Measurements from ENCODE around the gene TLX3.

Gene TLX3

DNA sequence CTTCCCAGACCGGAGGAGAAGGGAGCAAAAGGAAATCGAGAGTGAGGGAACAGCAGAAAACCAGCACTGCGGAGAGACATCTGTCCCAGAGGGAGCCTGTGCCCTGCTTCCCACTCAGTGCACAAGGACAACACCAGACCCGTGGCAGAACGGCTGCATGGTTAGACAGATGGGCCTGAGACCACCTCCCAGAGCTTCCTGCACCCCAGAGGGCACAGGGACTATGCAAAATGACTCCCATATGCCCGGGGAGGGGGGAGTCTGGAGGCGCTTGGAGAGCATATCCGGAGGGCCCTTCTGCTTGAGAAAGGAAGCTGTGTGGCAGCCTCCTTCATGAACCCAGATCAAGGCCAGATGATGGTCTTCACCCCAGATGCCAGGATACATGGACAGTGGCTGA lies 26.6 kb downstream of the TLX3 start:
- DNase-seq (ENCODE audit: extremely low read depth, low read depth): no peak
- TF ChIP-seq, protein P1, sequence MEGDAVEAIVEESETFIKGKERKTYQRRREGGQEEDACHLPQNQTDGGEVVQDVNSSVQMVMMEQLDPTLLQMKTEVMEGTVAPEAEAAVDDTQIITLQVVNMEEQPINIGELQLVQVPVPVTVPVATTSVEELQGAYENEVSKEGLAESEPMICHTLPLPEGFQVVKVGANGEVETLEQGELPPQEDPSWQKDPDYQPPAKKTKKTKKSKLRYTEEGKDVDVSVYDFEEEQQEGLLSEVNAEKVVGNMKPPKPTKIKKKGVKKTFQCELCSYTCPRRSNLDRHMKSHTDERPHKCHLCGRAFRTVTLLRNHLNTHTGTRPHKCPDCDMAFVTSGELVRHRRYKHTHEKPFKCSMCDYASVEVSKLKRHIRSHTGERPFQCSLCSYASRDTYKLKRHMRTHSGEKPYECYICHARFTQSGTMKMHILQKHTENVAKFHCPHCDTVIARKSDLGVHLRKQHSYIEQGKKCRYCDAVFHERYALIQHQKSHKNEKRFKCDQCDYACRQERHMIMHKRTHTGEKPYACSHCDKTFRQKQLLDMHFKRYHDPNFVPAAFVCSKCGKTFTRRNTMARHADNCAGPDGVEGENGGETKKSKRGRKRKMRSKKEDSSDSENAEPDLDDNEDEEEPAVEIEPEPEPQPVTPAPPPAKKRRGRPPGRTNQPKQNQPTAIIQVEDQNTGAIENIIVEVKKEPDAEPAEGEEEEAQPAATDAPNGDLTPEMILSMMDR (IDR thresholded peaks at IDR 0.05; ENCODE audit: low read depth, low read length): no peak

DNA sequence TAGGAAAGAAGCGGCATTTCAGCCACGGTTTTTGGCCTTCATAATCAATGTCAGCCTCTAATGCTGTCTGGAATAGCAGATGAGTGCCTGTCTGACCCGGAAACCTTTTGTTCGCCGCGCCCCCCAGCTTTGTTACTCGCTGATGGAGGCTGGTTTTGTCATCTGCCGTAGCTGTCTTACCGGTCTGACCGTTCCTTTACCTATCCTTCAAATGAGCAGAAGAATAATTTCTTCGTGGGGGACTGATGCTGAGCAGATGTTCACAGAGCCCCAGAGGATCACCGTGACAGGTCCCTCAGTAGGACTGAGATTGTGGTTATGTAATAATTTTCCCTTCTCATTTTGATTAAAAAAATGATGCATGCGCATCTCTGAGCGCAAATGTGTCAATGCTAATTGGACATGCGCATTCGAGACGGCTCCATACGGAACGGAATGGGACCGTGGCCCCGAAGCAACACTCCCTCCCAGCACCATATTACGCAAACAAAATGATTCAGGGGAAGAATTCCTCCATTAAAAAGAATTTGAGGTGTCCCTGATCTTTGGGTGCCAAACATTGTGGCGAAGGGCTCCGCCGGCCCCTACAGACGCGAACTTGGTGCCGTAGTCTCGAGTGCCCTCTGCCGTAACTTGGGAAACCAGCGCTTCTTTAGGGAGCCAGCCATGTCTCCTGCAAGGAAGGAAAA lies 27.6 kb downstream of the TLX3 start:
- TF ChIP-seq, protein P1 (IDR thresholded peaks at IDR 0.05; ENCODE audit: low read depth, low read length): peak; percentile 85
- peak; percentile 15 for DNase-seq (ENCODE audit: extremely low read depth, low read depth)

DNA sequence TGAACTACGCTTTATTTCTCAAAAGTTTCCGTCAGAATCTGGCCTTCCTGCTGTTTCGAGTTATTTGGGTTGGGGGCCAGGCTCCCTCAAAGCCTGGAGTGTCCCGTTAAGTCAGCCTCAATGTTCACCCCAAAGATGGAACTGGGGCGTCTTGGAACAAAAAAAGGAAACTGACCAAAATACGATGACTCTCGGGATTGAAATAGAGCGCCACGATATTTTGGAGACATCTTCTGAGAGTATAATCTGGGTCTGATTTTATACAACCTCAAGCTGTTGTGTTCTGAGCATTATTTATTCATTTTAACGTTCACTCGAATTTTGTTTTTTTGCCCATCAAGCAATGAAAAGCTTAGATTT lies 28.1 kb downstream of the TLX3 start:
- no peak for DNase-seq (ENCODE audit: extremely low read depth, low read depth)
- TF ChIP-seq, protein P1 (IDR thresholded peaks at IDR 0.05; ENCODE audit: low read depth, low read length): no peak

DNA sequence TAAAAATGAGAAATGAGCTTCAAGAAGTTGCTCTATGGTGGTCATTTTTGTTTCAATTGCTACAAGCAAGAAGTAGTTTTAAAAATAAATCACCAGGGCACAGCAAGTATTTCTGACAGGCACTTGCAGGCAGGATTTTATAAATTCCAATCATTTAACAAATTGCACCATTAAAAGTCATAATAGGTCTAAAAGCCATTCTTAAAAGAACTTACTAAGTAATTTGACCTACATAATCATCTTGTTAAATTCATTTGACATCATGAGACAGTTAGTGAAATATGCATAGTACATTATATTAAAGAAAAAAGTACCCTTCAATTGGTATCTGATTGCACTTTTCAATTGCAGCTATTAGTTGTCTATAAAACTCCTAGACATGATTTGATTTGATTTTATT lies 31.0 kb downstream of the TLX3 start:
- DNase-seq (ENCODE audit: extremely low read depth, low read depth): no peak
- TF ChIP-seq, protein P1 (IDR thresholded peaks at IDR 0.05; ENCODE audit: low read depth, low read length): no peak

DNA sequence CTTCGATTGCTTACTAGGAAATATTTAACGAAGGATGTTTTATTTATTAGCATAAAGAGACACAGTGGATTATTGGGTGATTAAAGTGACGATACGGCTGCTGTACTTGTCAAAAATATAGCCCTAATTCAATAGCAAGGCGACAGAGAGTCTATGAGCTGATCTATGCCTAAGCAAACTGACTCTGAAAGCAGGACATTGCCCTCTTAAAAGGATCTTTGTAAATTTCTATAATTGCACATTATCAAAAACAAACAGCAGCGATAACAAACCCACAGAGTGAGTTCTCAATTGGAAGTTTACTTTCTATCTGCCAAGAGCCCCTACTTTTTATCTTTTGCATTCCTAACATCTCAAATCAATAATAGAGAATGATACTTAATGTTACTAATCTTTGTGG lies 31.4 kb downstream of the TLX3 start:
- no peak for DNase-seq (ENCODE audit: extremely low read depth, low read depth)
- TF ChIP-seq, protein P1 (IDR thresholded peaks at IDR 0.05; ENCODE audit: low read depth, low read length): no peak

DNA sequence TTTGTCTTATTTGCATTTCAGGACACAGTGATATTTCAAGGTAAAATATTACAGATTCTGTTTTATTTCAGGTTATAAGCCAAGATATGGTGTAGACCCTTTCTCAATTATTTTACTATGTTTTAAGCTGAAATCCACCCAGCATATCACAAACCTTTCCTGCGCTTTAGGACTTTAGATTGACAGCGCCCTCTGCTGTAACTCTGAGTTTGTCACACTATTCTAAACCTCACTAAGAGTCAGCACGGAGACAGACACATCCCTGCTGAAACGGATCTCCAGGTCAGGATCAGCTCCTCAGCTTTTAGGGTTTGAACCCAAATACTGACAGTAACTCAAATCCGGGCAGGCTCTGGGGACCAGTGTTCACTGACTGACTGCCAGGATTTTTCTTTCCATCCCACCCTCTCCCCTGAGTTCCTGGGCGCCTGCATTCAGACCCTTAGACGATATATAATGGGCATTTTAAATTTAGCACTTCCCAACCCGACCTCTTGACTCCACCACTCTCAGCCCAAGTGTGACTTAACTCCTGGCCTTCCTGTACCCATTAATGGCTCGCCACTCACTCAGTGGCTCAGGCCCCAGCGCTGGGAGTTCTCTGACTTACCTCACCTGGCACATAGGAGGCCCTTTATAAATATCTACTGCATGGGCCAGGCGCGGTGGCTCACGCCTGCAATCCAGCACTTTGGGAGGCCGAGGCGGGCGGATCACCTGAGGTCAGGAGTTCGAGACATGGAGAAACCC lies 33.5 kb downstream of the TLX3 start:
- TF ChIP-seq, protein P1 (IDR thresholded peaks at IDR 0.05; ENCODE audit: low read depth, low read length): peak; percentile 77

DNA sequence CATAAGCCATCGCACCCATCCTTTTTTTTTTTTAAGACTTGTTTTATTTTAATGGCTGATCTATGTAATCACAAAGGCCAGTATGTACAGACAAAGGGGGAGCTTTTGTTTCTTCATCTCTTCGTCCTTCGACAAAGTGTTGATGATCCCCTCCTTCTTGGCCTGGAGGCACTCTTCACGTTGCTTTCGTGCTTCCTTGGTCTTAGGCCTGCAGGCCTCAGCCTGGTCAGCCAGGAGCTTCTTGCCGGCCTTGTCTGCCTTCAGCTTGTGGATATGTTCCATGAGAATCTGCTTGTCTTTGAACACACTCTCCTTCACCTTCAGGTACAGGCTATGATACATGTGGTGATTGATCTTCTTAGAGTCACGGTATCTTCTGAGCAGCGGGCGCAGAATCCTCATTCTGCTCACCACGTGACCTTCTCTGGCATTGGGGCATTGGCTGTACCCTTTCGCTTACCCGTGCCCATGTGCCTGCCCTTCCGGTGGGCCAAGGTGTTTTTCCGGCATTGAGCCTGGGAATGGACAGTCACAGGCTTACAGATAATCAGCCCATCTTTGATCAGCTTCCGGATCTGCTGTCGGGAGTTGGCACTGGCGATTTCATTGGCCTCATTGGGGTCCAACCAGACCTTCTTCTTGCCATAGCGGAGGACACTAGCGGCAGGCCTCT lies 36.0 kb downstream of the TLX3 start:
- TF ChIP-seq, protein P1 (IDR thresholded peaks at IDR 0.05; ENCODE audit: low read depth, low read length): no peak
- DNase-seq (ENCODE audit: extremely low read depth, low read depth): no peak

More for the DNA sequence above, 33.5 kb downstream of the TLX3 start:
- DNase-seq (ENCODE audit: extremely low read depth, low read depth): peak; percentile 27

Measured in AG09319 (cell line).